Ishikawa (cell line): Measurements from ENCODE around the gene AHSP.

Source experiments
- CEBPB ChIP-seq: IDR thresholded peaks from 2 replicates; pipeline ENCODE4 v1.6.1; 2012
- CREB1 ChIP-seq: IDR thresholded peaks from 2 replicates; pipeline ENCODE4 v1.6.1; 2012; ENCODE audit warnings: low read depth
- EP300 ChIP-seq: IDR thresholded peaks from 2 replicates; pipeline ENCODE4 v1.6.1; 2012; ENCODE audit warnings: borderline replicate concordance
- FOXM1 ChIP-seq: IDR thresholded peaks from 2 replicates; pipeline ENCODE4 v1.6.1; 2012; ENCODE audit warnings: low read depth, borderline replicate concordance
- NFIC ChIP-seq: IDR thresholded peaks from 2 replicates; pipeline ENCODE4 v1.6.1; 2012
- RAD21 ChIP-seq: IDR thresholded peaks from 2 replicates; pipeline ENCODE4 v1.6.1; 2012; ENCODE audit warnings: low read depth
- REST ChIP-seq: IDR thresholded peaks from 2 replicates; pipeline ENCODE4 v1.6.1; 2012; ENCODE audit warnings: low read depth, mild to moderate bottlenecking
- TAF1 ChIP-seq: IDR thresholded peaks from 2 replicates; pipeline ENCODE4 v1.6.1; 2012; ENCODE audit warnings: low read depth, mild to moderate bottlenecking
- TCF12 ChIP-seq: IDR thresholded peaks from 2 replicates; pipeline ENCODE4 v1.6.1; 2012; ENCODE audit warnings: low read depth
- TEAD4 ChIP-seq: IDR thresholded peaks from 2 replicates; pipeline ENCODE4 v1.6.1; 2012
- USF1 ChIP-seq: IDR thresholded peaks from 2 replicates; pipeline ENCODE4 v1.6.1; 2012

- TF ChIP-seq EP300 (no peak), TAF1 (no peak), CEBPB (no peak), FOXM1 (no peak), CREB1 (no peak), RAD21 (no peak), USF1 (no peak), NFIC (no peak), TCF12 (no peak), TEAD4 (no peak), REST (no peak)
Measured at GRCh38 chr16:31528523-31529107, 915 bp downstream of the AHSP start.
